LoVo (cell line): ENCODE measurements around the gene GUCY1A2.

Source experiments
- DNase-seq: peaks from one replicate; pipeline ENCODE4 v3.0.0-alpha.2; 2016; ENCODE audit warnings: low spot score

GUCY1A2 gene

DNA sequence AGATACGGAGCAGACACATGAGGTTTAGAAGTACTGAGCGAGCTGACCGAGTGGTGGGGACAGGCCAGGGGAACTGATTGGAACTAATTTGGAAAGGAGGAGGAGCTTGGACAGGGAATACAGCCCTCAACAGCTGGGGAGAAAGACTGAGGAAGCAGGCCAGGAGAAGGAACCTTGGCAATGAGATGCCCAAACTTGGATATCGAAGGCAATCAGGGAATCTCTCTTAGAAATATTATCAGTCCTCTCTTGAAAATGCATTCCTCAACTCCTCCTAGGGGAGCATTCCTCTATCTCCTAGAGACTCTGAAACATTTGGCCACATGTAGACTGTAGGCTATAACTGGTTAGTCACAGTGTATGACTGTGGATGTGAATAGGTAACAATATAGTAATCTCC is 284.6 kb downstream of the GUCY1A2 start:
- no peak for DNase-seq

DNA sequence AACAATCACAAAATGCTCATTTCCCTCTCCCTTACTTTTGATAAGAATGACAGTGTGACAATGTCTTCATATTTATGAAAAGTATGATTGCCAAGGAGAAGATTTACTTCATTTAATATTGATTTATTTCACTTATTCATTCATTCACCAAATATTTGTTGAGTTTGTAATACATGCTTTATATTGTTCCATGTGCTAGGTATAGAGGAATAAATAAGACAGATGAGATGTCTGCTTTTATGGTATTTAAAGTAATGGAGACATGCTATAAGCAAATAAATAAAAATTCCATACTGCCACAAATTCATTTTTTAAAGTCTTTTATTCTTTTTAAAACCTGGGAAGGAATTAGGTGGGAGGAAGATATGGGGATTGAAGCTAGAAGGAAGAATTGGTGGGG is 289.4 kb downstream of the GUCY1A2 start:
- no peak for DNase-seq

DNA sequence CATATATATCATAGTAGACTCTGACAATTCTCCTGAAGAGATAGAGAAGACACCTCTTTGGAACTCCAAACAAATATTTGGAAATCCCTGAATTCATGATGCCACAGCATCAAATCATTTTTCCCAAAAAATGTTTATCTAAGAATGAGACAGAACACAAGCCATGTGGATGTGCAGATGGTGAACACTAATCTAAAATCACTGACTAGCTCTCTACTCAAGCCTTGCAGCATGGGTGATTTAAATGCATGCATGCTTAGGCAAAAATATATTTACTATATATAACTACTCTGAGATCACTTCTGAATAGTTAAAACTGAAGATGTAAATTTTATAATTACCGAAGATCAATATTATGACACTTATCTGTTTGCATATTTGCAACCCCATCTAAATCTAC is 289.9 kb downstream of the GUCY1A2 start:
- DNase-seq = no peak

DNA sequence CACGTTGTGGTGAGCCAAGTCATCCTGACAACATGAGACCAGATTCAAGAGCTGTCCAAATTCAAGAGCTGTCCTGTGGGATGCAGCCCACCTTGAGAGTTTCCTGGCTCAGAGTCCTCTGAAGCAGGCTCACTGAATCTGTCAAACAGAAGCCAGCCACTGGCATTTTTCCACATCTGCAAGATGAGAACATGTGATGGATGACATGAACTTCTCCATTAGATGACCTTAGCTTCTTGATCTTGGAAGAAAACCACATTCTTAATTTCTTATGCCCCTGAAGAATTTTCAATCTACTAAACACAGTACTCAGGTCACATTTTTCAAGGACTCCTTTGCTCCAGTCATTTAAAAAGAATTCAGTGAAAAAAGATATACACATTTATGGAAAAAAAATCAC is 291.0 kb downstream of the GUCY1A2 start:
- no peak for DNase-seq

DNA sequence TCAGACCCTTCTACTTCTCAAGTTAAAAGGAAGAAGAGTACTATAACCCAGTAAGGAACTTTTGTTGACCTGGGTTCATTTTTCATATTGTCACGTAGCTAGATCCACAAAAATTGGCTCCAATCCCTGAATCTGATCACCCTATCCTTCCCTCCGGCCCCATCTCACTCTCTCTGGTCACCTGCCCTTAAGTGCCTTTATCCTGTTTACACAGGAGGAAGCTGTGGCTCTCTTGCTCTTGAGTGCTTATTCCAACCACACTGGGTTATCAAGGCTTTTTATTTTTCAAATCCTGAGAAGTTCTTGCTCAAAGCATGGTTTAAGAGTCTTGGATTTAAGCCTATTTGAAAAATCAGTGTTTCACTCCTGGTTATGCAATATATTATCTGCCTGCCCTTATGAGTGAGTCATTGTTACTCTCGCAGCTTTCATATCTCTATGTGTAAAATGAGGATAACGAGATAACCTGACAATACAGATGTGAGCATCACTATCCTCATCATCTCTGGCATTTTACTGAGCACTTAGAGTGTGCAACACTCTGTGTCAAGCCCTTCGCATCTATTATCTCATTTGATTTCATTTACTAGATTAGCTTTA is 293.9 kb downstream of the GUCY1A2 start:
- no peak for DNase-seq

DNA sequence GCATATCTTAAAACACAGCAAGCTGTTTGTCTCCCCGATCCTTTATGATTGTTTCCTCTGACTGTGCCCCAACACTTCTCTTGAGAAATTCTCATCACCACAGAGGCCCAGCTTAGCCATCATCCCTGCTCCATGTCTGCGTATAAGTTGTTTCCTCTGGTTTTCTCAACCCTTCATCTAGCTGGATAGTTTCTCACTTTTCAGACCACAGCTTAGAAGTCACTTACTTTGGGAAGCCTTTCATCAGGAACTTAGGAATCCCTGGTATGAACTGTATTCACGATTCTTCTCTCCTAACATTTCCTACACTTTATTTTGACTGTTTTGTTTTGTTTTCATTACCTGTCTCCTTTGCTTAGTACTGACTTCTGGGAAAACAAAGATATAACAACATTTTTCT is 295.2 kb downstream of the GUCY1A2 start:
- no peak for DNase-seq

DNA sequence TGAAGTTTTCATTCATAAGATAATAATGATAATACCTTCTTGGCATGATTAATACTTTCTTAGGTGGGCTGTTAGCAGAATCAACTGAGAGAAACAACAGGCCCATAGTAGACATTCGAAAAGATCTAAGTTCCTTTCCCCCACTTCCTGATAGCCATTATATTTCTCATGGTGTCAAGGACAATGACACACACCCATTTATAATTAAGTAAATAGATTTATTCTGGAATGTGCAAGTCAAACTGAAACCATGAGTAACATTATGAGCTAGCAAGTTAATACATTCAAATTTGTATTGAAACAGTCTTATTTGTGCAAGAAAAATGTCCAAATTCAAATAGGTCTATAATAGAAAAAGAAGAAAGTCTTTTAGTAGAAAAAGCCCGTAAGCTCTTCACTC is 301.1 kb downstream of the GUCY1A2 start:
- DNase-seq = no peak

DNA sequence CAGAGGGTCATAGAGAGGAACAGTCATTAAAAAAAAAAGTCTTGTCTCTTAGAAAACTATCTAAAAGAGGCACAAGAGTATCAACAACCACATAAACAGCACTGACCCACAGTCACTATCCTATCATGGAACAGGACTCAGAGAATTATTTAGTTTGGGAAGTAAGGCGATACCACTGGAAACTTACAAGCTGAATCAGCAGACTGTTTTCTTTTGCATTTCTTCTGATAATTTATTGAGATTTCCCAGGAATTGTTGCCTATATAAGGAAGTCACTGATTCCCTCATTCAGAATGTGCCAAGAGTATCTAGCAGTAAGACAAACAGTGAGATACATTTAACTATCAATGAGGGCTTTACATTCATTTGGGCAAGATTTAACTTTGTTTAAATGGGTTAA is 304.1 kb downstream of the GUCY1A2 start:
- no peak for DNase-seq

DNA sequence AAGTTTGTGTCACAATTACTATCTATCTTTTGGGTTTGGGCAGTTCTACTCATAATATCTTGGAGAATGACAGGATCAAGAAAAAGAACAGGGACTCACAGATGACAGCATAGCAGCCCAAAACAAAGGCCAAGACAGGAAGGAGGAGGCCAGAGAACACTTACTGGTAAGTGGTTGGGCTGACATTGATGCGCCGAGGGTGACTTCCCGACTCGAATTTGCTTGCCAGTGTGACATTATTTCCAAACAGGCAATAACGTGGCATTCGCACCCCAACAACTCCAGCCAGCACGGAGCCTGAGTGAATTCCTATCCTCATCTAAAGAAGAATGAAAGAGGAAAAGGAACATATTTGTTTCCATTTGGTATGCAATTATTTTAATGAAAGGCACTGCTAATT is 309.9 kb downstream of the GUCY1A2 start:
- DNase-seq = no peak

DNA sequence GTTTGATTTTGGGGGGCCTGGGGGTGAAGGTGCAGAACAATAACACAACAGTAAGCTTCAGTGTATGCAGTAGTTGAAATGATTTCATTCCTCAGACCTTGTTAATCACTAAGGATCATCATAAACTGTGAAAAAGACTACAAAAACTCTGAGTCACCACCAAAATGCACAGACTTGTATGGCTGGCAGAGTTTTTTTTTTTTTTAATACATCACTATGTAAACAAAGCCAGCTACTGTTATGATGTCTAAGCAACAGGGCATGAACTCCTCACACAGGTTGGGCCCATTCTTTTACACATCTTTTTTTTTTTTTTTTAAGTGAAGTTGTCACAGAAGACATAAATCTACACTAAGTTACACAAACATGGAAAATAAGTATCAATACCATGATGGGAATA is 311.9 kb downstream of the GUCY1A2 start:
- peak; percentile 78 for DNase-seq

DNA sequence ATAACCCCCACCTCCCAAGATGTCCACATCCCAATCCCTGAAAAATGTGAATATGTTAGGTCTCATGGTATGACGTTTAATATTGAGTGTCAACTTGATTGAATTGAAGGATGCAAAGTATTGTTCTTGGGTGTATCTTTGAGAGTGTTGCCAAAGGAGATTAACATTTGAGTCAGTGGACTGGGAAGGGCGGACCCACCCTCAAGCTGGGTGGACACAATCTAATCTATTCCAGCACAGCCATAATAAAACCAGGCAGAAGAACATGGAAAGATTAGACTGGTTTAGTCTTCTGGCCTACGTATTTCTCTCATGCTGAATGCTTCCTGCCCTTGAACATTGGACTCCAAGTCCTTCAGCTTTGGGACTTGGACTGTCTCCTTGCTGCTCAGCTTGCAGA is 315.5 kb downstream of the GUCY1A2 start:
- no peak for DNase-seq

DNA sequence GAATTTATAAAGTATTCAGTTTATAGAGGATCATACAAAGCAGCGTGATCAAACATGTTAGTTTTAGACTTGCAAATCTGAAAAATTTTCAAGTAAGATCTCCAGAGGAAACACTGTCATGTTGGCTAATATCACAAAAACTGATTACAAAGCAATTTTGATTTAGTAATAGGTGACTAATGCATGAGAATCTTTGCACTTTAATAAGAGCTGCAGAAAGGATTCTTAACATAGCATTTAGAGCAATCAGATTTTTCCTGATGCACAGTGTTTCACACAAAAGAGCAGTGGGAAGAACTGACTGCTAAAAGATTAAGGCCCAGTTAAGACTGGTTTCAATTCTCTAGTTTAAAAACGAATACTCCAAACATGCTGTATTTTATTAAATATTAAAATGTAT is 321.2 kb downstream of the GUCY1A2 start:
- no peak for DNase-seq

DNA sequence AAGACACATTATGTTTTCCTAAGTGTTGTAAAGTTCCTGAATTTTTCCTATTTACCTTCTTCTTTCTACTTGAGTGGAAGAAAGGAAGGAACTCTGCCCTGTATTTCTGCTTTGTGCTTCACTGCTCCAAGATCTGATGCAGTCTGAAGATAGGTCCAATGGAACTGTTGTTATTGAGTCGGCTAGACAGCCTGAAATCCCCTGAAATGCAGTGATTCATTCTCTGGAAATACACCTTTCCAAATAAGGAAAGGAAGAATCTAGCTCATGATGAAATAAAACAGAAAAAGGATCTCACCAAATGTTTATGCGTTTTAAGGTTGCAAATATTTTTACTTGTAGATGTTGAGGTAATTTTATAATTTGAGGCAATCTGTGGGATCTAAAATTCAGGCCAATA is 322.8 kb downstream of the GUCY1A2 start:
- no peak for DNase-seq

DNA sequence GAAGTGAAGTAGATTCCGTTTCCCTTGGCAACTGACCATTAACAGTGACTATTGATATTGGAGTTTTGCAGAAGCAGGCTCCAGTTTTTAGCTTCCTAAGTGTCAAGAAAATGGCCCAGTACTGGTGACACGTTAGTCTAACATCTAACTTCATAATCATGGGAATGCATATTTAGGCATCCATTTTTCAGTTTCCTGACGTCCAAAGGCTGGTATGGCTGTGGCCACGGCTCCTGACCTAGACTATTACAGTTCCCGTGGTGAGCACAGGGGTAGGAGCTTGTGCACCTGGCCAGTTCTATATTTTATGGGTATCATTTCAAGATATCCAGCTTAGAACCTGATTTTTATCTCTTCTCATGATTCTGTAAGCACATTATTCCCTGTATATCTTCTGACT is 323.8 kb downstream of the GUCY1A2 start:
- DNase-seq = no peak

DNA sequence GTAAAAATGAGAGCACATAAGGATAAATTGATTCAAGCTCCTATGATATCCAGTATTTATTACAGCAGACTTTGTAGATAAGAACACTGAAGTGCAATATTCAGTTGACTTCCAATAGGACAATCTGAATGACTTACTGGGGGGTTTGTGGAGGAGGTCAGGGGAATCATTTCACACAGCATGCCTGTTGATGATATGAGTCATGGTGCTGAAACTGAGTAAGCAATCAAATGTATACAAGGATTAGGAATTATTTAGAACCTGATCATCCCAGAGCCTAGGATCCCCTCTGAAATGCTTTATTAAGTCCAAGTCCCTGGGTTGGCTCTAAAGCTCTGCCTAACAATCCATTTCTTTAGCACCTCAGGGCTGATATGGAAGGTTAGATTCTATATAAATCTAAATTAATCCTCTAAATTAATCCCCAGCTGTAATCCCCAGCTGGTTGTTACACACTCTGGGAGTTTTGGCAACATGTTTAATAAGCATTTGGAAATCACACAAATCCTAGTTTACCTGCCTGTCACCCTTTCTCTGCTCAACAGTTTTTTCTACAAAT is 326.4 kb downstream of the GUCY1A2 start:
- DNase-seq = no peak

DNA sequence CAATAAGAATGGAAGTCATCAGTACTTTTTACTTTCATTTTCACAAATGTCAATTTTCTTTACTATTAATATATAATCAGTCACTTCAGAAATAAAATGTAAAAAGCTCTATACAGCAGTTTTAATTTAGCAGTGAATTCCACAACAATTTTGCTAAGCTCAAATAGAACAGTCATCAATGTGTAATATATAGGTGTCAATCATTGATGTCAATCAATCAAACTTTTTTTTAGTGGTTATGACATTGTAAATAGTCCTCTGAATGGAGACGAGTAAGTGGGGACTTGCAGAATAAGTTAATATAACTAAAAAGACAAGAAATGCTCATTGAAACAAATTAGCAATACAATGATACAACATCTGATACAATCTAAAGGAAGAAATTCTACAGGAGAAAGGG is 327.4 kb downstream of the GUCY1A2 start:
- no peak for DNase-seq

DNA sequence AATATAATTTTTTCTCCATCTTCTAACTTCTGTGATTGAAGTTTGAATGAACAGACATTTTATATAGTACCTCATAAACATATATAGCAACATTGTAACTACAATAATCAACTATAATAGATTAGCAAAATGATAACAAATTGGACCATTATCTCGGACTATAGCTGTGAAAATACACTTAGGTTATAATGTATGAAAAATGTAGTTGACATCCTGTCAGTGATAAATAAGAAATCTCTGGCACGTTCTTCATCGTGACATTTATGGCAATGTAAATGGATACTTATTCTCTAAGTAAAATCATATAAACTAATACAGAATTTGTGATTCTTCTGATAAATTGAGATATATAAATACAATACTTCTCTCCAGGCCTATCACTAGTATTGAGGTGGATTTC is 333.3 kb downstream of the GUCY1A2 start:
- no peak for DNase-seq

DNA sequence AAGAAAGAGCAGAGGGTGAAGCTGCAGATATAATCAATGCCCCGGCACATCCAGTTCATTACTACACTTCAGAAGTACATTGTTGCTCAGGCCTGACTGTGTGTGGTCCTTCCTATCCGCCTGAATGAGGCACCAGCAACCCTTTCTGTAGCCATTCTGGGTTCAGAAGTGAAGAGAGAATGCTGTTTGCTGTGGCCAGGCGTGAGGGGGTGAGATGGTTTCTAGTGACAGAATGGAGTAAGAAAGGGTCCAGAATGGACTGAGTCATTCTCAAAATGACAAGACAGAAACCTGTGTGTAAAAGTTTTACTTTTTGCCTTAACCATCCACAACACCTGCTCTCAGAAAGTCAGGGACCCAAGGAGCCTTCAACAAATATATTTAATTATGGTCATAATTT is 334.8 kb downstream of the GUCY1A2 start:
- DNase-seq = no peak

DNA sequence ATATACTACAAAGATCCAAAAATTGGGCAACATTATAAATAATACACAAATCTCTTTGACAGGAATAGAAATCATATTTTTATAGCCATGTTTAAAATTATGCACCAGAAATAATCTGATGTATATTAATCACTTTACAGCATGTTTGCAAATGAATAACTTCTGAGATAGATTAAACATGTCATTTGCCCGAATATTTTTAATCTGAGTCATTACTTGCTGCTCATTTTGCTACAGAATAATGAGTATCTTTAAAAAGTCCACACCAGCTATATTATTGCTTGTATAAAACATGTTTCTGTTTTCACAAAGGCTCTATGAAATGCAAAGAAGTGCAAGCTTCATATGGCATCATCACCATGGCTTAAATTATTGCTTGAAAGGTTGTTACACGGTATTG is 336.8 kb downstream of the GUCY1A2 start:
- no peak for DNase-seq

DNA sequence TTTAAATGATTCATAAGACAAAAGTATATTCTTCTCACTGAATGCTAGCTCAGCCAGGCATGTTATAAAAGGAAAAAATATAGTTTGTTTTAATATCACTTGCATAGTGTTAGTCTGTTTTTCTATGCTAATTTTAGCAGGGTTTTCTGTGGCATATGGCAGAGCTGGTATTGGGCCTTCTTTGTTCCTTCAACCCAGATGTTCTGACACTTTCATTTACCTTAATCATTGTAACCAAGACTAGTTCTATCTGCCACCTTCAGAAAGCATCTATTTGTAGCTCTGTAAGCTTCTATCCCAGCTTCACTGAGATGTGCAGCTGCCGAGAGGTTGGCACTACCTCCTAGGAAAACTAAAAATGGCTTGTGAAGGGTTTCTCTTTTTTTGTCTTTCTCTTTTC is 338.7 kb downstream of the GUCY1A2 start:
- DNase-seq = no peak

DNA sequence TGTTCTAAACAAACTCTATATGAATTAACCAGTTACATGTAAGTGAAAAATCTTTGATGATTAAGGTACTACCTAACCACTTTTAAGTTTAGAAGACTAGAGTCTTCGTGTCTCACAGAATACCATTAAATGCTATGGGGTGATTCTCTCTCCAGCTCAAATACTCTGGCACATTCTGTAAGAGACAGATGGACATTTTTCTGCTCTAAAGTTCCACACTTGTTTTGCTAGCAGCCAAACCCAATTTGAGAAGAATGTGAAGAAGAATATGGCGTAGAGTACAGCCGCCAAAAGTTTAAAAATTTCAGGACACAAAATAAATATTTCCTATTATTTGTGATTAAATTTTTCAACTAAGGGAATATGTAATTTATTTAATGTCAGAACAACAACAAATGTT is 339.1 kb downstream of the GUCY1A2 start:
- DNase-seq = no peak

DNA sequence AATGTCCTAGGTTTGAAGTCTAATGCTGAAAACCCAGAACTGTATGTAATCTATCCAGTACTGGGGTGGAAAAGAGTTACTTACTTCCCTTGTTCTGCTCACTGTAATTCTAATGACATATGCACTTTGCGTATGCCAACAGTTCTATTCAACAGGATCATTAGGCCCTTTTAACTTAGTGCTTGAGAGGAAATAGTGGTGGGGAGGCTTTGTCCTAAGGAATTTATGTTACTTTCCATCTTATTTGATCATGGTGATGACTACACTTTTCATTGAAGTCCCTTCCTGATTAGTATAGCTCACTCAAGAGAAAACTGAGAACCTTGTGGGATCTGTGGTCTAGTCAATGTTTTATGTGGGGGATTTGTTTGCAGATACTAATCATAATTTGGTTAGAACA is 348.2 kb downstream of the GUCY1A2 start:
- DNase-seq = no peak

DNA sequence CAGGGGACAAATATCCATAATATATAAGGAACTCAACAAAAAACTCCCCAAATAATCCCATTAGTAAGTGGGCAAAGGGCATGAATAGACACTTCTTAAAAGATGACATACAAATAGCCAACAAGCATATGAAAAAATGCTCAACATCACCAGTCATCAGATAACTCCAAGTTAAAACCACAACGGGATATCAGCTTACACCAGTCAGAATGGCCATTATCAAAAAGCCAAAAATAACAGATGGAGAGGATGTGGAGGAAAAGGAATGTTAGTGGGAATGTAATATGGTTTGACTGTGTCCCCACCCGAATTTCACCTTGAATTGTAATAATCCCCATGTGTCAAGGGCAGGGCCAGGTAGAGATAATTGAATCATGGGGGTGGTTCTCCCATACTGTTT is 350.1 kb downstream of the GUCY1A2 start:
- DNase-seq = no peak

DNA sequence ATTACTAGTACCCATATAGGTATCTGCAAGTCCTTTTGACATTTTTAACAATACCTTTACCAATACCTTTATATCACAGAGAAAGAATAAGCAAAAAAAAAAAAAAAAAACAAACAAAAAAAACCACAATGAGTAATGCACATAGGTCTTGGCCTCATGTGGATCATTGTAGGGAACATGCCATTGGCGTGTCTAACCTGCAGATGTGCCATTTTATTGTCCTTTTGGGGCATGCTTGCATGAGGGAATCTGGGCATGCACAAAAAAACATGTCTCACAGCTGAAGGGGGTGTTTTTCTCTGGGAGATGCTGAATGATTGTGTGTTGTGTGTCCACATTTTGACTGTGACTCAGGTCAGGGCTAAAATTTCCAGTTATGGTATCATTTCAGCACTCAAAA is 361.6 kb downstream of the GUCY1A2 start:
- DNase-seq = no peak

DNA sequence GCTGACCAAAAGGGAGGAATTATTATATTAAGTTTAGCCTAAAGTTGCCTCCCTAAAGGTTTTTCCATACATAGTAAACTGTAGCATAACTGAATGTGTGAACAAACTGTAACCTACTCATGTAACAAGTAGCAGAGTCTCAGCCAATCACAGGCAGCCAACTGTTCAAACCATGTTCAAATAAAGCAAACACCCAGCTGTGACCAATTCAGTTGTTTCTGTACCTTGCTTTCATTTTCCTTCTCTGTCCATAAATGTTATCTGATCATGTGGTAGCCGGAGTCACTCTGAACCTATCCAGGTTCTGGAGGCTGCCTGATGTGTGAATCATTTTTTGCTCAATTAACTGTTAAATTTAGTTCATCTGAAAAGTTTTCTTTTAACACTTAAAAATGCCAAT is 373.5 kb downstream of the GUCY1A2 start:
- no peak for DNase-seq
